Epidermal melanocyte (primary cell): ENCODE results near the gene EXTL2.
"Not testable (repeated sequence)": the region's sequence is repeated elsewhere in the genome, so short reads cannot be mapped to it uniquely, and the experiment has no call there.

ENCODE experiments used
- DNase-seq: peaks from one replicate; pipeline ENCODE4 v3.0.0; 2011; ENCODE audit warnings: low spot score; ENCODE audit not compliant: insufficient read length

Gene EXTL2

DNA sequence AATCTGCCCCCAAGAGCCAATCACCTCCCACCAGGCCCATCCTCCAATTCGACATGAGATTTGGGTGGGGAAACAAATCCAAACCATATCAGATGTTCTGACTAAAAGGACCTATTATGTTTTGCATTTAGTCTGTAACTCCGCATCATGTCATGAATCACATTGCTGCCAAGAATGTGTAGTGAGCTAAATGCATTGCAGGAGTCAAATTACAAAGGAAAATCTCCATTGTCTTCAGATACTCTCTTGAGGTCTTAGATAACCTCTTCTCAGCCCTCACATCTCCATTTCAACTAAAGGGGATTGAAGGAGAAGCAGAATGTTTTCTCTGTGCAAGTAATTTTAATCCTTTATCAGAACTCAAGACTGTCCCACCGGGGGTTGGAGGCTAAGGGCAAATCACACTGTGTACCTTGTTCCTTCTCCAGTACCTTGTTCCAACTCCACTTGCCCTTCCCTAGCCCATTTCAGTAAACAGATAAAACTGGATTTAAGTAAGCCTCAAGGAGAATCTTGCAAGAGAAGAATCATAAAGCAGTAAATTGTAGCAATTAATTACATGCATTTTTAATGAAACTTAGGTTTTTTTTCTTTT is 34.1 kb downstream of the EXTL2 start:
- DNase-seq: no peak

DNA sequence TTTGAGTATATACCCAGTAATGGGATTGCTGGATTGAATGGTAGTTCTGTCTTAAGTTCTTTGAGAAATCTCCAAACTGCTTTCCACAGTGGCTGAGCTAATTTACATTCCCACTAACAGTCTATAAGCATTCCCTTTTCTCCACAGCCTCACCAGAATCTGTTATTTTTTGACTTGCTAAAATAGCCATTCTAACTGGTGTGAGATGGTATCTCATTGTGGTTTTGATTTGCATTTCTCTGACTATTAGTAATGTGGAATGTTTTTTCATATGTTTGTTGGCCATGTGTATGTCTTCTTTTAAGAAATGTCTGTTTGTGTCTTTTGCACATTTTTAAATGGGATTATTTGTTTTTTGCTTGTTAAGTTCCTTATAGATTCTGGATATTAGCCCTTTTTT is 39.5 kb downstream of the EXTL2 start:
- DNase-seq: not testable (repeated sequence)

DNA sequence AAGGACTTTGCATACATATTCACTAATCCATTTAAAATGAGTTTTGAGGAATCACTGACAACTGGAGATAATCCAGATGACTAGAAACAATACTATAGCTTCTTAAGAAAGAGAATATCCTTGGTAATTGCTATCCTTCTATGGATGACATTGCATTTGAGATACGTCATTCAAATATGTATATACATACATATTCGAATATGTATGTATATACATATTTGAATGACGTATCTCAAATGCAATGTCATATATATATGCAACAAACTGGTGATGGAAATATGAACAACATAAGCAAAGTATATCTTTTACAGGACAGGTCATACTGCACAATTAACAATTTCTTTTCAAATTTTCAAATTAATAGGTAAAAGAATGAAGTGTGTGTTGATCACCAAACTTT is 41.7 kb downstream of the EXTL2 start:
- DNase-seq: no peak

DNA sequence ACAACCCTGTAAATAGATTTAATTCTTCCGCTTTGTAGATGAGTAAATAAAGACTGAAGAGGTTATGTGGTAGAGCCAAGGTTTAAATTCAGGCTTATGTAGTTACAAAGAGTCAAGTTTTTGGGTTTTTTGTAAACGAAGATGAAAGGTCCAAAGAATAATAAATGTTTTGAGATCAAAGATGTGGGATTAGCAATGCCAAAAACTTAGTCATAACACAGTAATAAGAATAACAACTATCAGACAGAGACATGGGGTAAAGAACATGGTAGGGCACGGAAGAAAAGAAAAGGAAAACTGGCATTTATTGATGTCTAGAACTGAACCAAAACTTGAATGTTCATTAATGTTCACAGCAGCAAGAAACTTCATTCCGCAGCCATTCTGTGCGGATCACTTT is 42.9 kb downstream of the EXTL2 start:
- no peak for DNase-seq

DNA sequence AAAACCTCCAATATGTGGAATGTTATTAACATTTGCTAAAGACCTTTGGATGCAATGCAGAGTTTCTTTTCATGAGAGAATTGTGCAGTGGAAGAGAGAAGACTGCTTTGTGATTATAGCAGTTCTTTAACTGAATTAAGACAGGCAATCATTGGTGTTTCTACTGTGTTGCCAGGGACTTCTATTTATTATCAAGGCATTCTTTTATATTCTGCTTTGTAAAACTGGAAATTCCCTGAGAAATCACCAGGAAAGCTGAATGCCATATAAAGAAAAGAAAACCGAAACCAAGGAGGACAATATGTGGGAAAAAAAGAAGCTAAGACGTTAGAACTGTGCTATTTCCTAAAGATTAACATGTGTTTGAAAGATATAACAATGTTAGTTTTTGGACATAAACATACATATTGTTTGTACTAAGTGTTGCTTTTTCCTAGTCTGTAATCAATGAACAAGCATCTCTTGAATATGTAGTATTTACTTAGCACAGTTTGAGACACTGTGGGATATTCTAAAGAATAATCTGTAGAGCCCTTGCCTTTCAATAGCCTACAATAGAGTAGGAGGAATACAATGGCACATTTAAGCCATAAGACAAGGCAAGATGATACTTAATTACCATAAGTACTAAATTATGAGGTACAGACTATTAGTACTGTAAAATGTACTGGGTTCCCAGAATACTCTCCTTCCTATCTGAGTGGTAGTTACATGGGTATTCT is 47.1 kb downstream of the EXTL2 start:
- no peak for DNase-seq

DNA sequence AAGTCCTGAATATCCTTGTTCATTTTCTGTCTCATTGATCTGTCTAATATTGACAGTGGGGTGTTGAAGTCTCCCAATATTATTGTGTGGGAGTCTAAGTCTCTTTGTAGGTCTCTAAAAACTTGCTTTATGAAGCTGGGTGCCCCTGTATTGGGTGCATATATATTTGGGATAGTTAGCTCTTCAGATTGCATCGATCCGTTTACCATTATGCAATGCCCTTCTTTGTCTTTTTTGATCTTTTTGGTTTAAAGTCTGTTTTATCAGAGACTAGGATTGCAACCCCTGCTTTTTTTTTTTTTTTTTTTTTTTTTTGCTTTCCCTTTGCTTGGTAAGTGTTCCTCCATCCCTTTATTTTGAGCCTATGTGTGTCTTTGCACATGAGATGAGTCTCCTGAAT is 51.5 kb downstream of the EXTL2 start:
- not testable (repeated sequence) for DNase-seq

GRCh38 chr1:100835866-100836842 is 58.5 kb downstream of the EXTL2 start:
- DNase-seq: no peak

DNA sequence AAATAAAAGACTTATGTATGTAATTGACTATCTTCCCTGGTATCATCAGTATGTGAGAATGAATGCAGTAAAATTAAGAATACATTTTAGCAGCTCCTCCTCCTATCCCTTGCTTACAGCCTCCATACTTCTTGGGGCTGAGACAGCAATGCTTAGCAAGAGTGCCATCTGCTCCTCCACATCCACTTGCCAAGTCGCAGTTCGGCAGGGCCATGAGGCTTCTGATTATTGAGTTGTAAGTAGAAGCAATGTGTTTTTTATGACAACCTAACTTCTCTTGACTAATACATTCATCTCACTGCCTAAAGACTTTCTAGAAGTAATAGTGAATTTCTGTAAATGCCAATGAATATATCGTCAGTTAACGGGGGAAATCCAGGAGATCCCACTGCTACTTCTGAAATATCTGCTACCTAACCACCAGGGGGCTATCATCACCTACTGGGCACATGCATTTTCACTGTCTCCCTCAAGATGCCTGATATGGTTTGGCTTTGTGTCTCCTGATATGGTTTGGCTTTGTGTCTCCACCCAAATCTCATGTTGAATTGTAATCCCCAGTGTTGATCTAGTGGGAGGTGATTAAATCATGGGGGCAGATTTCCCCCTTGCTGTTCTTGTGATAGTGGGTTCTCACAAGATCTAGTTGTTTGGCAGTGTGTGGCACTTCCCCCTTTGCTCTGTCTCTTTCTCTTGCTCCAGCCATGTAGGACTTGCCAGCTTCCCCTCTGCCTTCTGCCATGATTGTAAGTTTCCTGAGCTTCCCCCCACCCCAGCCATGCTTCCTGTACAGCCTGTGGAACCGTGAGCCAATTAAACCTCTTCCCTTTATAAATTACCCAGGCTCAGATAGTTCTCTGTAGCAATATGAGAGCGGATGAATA is 59.6 kb downstream of the EXTL2 start:
- DNase-seq: no peak

DNA sequence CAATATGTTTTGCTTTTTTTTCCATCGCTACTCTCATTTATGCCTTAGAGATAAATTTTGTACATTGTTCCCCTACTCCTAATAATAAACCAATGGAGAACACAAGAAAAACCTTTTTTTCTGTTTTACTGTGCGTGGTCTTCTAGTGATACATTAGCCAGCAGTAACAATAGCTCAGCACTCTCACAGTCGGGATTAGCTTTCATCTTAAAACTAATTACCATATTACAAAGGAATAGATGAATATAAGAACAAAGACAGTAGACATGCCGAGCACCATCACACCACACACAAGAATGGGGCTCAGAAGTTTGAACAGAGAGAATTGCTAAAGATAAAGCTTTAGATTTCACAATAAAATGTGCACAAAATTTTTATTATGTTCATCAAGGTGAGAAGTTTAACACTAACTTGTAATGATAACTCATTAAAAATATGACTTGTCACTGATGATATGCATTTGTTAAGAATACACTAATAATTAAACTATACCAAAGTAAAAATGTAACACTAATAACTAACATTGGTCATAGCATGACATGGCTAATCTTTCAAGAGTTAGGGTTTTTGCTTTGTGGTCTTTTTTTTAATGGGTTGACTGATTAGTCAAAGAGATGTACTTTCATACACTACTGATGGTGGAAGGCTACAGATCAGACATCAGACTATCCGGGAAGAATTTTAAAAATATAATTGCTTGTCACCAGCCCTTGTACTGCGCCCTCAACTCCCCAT is 61.8 kb downstream of the EXTL2 start:
- DNase-seq: no peak

- not testable (repeated sequence) for DNase-seq
Observed at GRCh38 chr1:100825666-100826065, 69.0 kb downstream of the EXTL2 start.
